ENCODE data around the gene STAP1. TPM values are rescaled to one million over a fixed set of nuclear protein-coding genes. Genes with fewer than 3 reads are reported as not detected.

The STAP1 gene
- total and polyA plus RNA-seq, 4 donors = 0.03 to 0.51 (median 0.29) TPM

DNA sequence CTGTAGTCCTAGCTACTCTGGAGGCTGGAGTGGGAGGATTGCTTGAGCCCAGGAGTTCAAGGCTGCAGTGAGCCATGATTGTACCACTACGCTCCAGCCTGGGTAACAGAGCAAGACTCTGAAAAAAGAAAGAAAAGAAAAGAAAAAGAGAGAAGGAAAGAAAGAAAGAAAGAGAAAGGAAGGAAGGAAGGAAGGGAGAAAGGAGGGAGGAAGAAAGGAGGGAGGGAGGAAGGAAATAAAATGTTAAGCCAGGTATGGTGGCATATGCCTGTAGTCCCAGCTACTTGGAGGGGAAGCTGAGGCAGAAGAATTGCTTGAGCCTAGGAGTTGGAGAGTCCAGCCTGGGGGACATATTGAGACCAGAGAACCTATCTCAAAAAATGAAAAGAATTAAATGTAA is 12.0 kb downstream of the STAP1 start:
- no peaks in the 10 kb centered on the region for H3K4me1 ChIP-seq (ENCODE audit: control insufficient read depth in 4 of 4, insufficient read depth in 4 of 4, low read length in 3 of 4)
- H3K27ac ChIP-seq (ENCODE audit: low read depth in 1 of 2, low read length in 2 of 2) = no peak overlapping the region
- WGBS = 100% methylated on average over 1 of the region's 1 CpG

DNA sequence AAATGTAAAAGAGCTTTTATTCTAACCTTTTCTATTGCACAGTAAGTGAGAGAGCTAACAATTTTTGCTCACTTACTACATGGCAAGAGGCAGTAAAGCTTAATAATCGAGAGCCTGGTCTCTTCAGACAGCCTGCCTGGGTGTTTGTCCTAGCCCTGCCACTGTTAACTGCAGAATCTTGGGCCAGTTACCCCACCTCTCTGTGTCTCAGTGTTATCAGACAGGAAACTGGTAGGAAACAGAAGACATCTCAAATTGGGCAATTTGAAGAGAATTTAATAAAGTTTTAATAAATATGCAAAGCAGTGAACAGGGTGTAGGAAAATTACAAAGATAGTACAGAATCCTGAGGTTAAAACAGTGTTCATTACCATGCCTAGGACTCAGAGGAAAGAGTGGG is 13.4 kb downstream of the STAP1 start:
- no peak overlapping the region for H3K9ac ChIP-seq (ENCODE audit: low read depth in 1 of 2, low read length in 2 of 2)
- H3K27ac ChIP-seq (ENCODE audit: low read depth in 1 of 2, low read length in 2 of 2) = no peak overlapping the region
- TF ChIP-seq, protein P1, sequence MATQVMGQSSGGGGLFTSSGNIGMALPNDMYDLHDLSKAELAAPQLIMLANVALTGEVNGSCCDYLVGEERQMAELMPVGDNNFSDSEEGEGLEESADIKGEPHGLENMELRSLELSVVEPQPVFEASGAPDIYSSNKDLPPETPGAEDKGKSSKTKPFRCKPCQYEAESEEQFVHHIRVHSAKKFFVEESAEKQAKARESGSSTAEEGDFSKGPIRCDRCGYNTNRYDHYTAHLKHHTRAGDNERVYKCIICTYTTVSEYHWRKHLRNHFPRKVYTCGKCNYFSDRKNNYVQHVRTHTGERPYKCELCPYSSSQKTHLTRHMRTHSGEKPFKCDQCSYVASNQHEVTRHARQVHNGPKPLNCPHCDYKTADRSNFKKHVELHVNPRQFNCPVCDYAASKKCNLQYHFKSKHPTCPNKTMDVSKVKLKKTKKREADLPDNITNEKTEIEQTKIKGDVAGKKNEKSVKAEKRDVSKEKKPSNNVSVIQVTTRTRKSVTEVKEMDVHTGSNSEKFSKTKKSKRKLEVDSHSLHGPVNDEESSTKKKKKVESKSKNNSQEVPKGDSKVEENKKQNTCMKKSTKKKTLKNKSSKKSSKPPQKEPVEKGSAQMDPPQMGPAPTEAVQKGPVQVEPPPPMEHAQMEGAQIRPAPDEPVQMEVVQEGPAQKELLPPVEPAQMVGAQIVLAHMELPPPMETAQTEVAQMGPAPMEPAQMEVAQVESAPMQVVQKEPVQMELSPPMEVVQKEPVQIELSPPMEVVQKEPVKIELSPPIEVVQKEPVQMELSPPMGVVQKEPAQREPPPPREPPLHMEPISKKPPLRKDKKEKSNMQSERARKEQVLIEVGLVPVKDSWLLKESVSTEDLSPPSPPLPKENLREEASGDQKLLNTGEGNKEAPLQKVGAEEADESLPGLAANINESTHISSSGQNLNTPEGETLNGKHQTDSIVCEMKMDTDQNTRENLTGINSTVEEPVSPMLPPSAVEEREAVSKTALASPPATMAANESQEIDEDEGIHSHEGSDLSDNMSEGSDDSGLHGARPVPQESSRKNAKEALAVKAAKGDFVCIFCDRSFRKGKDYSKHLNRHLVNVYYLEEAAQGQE (IDR thresholded peaks at IDR 0.05) = no peak
- no peak for TF ChIP-seq RXRA (IDR thresholded peaks at IDR 0.05)
- TF ChIP-seq YY1 (IDR thresholded peaks at IDR 0.05) = no peak
- no peak for TF ChIP-seq EGR1 (IDR thresholded peaks at IDR 0.05; ENCODE audit: low read depth in 2 of 2)
- TF ChIP-seq, protein P2, sequence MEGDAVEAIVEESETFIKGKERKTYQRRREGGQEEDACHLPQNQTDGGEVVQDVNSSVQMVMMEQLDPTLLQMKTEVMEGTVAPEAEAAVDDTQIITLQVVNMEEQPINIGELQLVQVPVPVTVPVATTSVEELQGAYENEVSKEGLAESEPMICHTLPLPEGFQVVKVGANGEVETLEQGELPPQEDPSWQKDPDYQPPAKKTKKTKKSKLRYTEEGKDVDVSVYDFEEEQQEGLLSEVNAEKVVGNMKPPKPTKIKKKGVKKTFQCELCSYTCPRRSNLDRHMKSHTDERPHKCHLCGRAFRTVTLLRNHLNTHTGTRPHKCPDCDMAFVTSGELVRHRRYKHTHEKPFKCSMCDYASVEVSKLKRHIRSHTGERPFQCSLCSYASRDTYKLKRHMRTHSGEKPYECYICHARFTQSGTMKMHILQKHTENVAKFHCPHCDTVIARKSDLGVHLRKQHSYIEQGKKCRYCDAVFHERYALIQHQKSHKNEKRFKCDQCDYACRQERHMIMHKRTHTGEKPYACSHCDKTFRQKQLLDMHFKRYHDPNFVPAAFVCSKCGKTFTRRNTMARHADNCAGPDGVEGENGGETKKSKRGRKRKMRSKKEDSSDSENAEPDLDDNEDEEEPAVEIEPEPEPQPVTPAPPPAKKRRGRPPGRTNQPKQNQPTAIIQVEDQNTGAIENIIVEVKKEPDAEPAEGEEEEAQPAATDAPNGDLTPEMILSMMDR (IDR thresholded peaks at IDR 0.05; ENCODE audit: low read depth, low read length, missing input control) = no peak
- no peak for TF ChIP-seq HNF4G (IDR thresholded peaks at IDR 0.05)
- no peak for TF ChIP-seq HNF4A (conservative IDR thresholded peaks at IDR 0.05)
- no peak for TF ChIP-seq JUND (IDR thresholded peaks at IDR 0.05)
- no peak for TF ChIP-seq RAD21 (IDR thresholded peaks at IDR 0.05)
- no peaks in the 10 kb centered on the region for H3K27me3 ChIP-seq (ENCODE audit: control insufficient read depth in 4 of 4, insufficient read depth in 4 of 4, low read length in 3 of 4)
- 37% methylated on average over 1 of the region's 1 CpG for WGBS
- H3K9me3 ChIP-seq (ENCODE audit: control insufficient read depth in 4 of 4, low read length in 3 of 4) = no peaks in the 10 kb centered on the region
- no peaks in the 10 kb centered on the region for H3K4me1 ChIP-seq (ENCODE audit: control insufficient read depth in 4 of 4, insufficient read depth in 4 of 4, low read length in 3 of 4)
- H3K4me3 ChIP-seq (ENCODE audit: low read depth in 1 of 3, low read length in 3 of 3) = no peak overlapping the region
- H3K36me3 ChIP-seq (ENCODE audit: control insufficient read depth in 4 of 4, insufficient read depth in 3 of 4, low read depth in 1 of 4, low read length in 3 of 4) = no peaks in the 10 kb centered on the region
- no peak for DNase-seq (ENCODE audit: low spot score)

More for the DNA sequence above, 12.0 kb downstream of the STAP1 start:
- H3K9me3 ChIP-seq (ENCODE audit: control insufficient read depth in 4 of 4, low read length in 3 of 4) = no peaks in the 10 kb centered on the region
- TF ChIP-seq RAD21 (IDR thresholded peaks at IDR 0.05) = no peak
- no peak for TF ChIP-seq RXRA (IDR thresholded peaks at IDR 0.05)
- no peak for TF ChIP-seq YY1 (IDR thresholded peaks at IDR 0.05)
- TF ChIP-seq HNF4G (IDR thresholded peaks at IDR 0.05) = no peak
- TF ChIP-seq, protein P3, sequence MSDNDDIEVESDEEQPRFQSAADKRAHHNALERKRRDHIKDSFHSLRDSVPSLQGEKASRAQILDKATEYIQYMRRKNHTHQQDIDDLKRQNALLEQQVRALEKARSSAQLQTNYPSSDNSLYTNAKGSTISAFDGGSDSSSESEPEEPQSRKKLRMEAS (IDR thresholded peaks at IDR 0.05) = no peak
- TF ChIP-seq JUND (IDR thresholded peaks at IDR 0.05) = no peak
- TF ChIP-seq, protein P4, sequence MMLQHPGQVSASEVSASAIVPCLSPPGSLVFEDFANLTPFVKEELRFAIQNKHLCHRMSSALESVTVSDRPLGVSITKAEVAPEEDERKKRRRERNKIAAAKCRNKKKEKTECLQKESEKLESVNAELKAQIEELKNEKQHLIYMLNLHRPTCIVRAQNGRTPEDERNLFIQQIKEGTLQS (IDR thresholded peaks at IDR 0.05) = no peak
- H3K27me3 ChIP-seq (ENCODE audit: control insufficient read depth in 4 of 4, insufficient read depth in 4 of 4, low read length in 3 of 4) = no peaks in the 10 kb centered on the region
- H3K4me3 ChIP-seq (ENCODE audit: low read depth in 1 of 3, low read length in 3 of 3) = no peak overlapping the region
- no peaks in the 10 kb centered on the region for H3K36me3 ChIP-seq (ENCODE audit: control insufficient read depth in 4 of 4, insufficient read depth in 3 of 4, low read depth in 1 of 4, low read length in 3 of 4)
- no peak for DNase-seq (ENCODE audit: low spot score)
- H3K9ac ChIP-seq (ENCODE audit: low read depth in 1 of 2, low read length in 2 of 2) = no peak overlapping the region

DNA sequence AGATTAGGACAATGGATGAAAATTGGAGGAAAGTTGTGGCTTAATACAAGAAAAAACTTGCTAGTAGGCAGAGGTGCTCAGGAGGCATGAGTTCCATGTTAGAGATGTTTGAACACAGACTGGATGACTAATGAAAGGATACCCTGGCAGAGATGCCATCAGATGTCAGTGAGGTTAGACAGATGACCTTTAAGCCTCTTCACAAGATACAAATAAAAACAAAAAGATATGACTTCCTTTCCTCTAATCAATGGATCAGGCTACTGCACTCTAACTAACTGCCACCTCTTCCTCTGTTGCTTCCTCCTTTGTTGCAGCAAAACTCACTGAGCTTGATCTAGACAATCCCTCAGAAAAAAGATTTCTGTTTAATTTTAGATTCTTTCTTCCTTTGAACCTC is 14.7 kb downstream of the STAP1 start:
- H3K9ac ChIP-seq (ENCODE audit: low read depth in 1 of 2, low read length in 2 of 2) = no peak overlapping the region
- DNase-seq (ENCODE audit: low spot score) = no peak
- no peaks in the 10 kb centered on the region for H3K4me1 ChIP-seq (ENCODE audit: control insufficient read depth in 4 of 4, insufficient read depth in 4 of 4, low read length in 3 of 4)
- no peak overlapping the region for H3K4me3 ChIP-seq (ENCODE audit: low read depth in 1 of 3, low read length in 3 of 3)
- no peak overlapping the region for H3K27ac ChIP-seq (ENCODE audit: low read depth in 1 of 2, low read length in 2 of 2)
- no peaks in the 10 kb centered on the region for H3K36me3 ChIP-seq (ENCODE audit: control insufficient read depth in 4 of 4, insufficient read depth in 3 of 4, low read depth in 1 of 4, low read length in 3 of 4)
- no peaks in the 10 kb centered on the region for H3K27me3 ChIP-seq (ENCODE audit: control insufficient read depth in 4 of 4, insufficient read depth in 4 of 4, low read length in 3 of 4)
- H3K9me3 ChIP-seq (ENCODE audit: control insufficient read depth in 4 of 4, low read length in 3 of 4) = no peaks in the 10 kb centered on the region
- TF ChIP-seq JUND (IDR thresholded peaks at IDR 0.05) (no peak), FOXA2 (IDR thresholded peaks at IDR 0.05) (no peak), GABPA (IDR thresholded peaks at IDR 0.05 in 1 of 2, conservative IDR thresholded peaks at IDR 0.05 in 1 of 2) (no peak)
- TF ChIP-seq, protein P3 (IDR thresholded peaks at IDR 0.05) = no peak
- TF ChIP-seq, protein P1 (IDR thresholded peaks at IDR 0.05) = no peak
